GM12878 (cell line): ENCODE data around the gene TMEM89. TPM values are rescaled to one million over a fixed set of nuclear protein-coding genes. Genes with fewer than 3 reads are reported as not detected.

Experiments
- ATAC-seq: fragments of 200-7000 bp; cut with Tn5 transposase; 3 replicates; pipeline ENCODE4 v1.9.1; 2020; ENCODE audit warnings: mild to moderate bottlenecking, moderate library complexity
- BruUV-seq: library from RNA; stranded (reverse); fragments of 400-500 nt; replicated peaks from 2 replicates; lab custom pipeline; 2021; lab: Mats Ljungman, UMichigan
- CTCF ChIA-PET: fragments of 300-600 bp; sonication (Branson Sonifier 250); formaldehyde crosslinking; extraction: SDS; loops from one replicate; lab custom pipeline; 2021; ENCODE audit warnings: inconsistent platforms; lab: Yijun Ruan, JAX
- POLR2A ChIA-PET: fragments of 350-600 bp; formaldehyde crosslinking; extraction: SDS; loops from one replicate; lab custom pipeline; 2021; ENCODE audit warnings: inconsistent platforms; lab: Charles Lee
- RAD21 ChIA-PET: fragments of 300-600 bp; sonication (Branson Sonifier 250); formaldehyde crosslinking; loops from one replicate; lab custom pipeline; 2023; ENCODE audit warnings: antibody characterized with exemption; ENCODE audit not compliant: unreplicated experiment; lab: Charles Lee
- SMC1A ChIA-PET: fragments of 300-600 bp; sonication (Branson Sonifier 250); formaldehyde crosslinking; loops from one replicate; lab custom pipeline; 2023; ENCODE audit not compliant: unreplicated experiment, uncharacterized antibody; lab: Charles Lee
- DNase-seq: peaks from one replicate; pipeline ENCODE4 v3.0.0-alpha.2; 2011; ENCODE audit warnings: low read depth, low spot score
- FAIRE-seq: peaks from 3 replicates; lab custom pipeline; 2011; peaks lifted over from hg19 to GRCh38; lab: Jason Lieb, UNC
- H2AFZ ChIP-seq: 2 replicates; pipeline ENCODE4 v1.6.0; 2011; ENCODE audit warnings: low read depth, low read length, control low read depth; ENCODE audit not compliant: control insufficient read depth
- H3K27ac ChIP-seq: 2 replicates; pipeline ENCODE4 v1.5.1; 2011; ENCODE audit warnings: control low read depth; ENCODE audit not compliant: control insufficient read depth, insufficient read depth
- H3K27me3 ChIP-seq, 2 experiments: replicated peaks in 1 of 2; 2 replicates each; pipeline versions ENCODE4 v1.6.0 to v1.6.1; 2011; ENCODE audit warnings: low read length in 1 of 2; ENCODE audit not compliant: control insufficient read depth in 2 of 2, insufficient read depth in 2 of 2
- H3K36me3 ChIP-seq, 2 experiments: 2 replicates each; pipeline ENCODE4 v1.5.1; 2011; ENCODE audit warnings: low read length in 1 of 2; ENCODE audit not compliant: control insufficient read depth in 2 of 2, insufficient read depth in 2 of 2
- H3K4me1 ChIP-seq: 2 replicates; pipeline ENCODE4 v1.6.1; 2011; ENCODE audit warnings: mild to moderate bottlenecking, low read length, moderate library complexity, mixed read lengths; ENCODE audit not compliant: control insufficient read depth, insufficient read depth
- H3K4me2 ChIP-seq: 2 replicates; pipeline ENCODE4 v1.6.0; 2011; ENCODE audit warnings: control low read depth; ENCODE audit not compliant: control insufficient read depth, insufficient read depth
- H3K4me3 ChIP-seq: fragments of 200-600 bp; sonication (generic); 2 replicates; pipeline ENCODE4 v1.5.1; 2016
- H3K79me2 ChIP-seq: 2 replicates; pipeline ENCODE4 v1.6.0; 2011; ENCODE audit warnings: low read length; ENCODE audit not compliant: control insufficient read depth, insufficient read depth
- H3K9ac ChIP-seq: 2 replicates; pipeline ENCODE4 v1.8.0; 2011; ENCODE audit warnings: low read length, control low read depth, mixed read lengths; ENCODE audit not compliant: control insufficient read depth, insufficient read depth
- H3K9me3 ChIP-seq: replicated peaks from 3 replicates; pipeline ENCODE4 v1.5.1; 2011; ENCODE audit warnings: mild to moderate bottlenecking, low read length; ENCODE audit not compliant: control insufficient read depth, insufficient read depth
- H4K20me1 ChIP-seq: 2 replicates; pipeline ENCODE4 v1.6.0; 2011; ENCODE audit not compliant: control insufficient read depth, insufficient read depth
- ESRRA ChIP-seq: IDR thresholded peaks from 2 replicates; pipeline ENCODE4 v1.6.1; 2012; ENCODE audit warnings: mild to moderate bottlenecking, low read length, improper control_type of control experiment
- GABPA ChIP-seq: IDR thresholded peaks from 2 replicates; pipeline ENCODE4 v1.6.1; 2014; ENCODE audit warnings: antibody characterized with exemption, low read depth, mild to moderate bottlenecking, inconsistent platforms
- KDM1A ChIP-seq: fragments of 200-600 bp; sonication (generic); IDR thresholded peaks from 2 replicates; pipeline ENCODE4 v1.6.1; 2016; ENCODE audit warnings: borderline replicate concordance
- NRF1 ChIP-seq: conservative IDR thresholded peaks from 2 replicates; pipeline ENCODE4 v1.6.1; 2011; ENCODE audit warnings: mild to moderate bottlenecking, low read depth, low read length, improper control_type of control experiment
- POLR2AphosphoS2 ChIP-seq: IDR thresholded peaks from 2 replicates; pipeline ENCODE4 v1.6.1; 2011; ENCODE audit warnings: low read depth, mild to moderate bottlenecking, low read length, improper control_type of control experiment, moderate library complexity
- POU2F2 ChIP-seq: IDR thresholded peaks from 3 replicates; pipeline ENCODE4 v1.6.1; 2011; ENCODE audit warnings: low read depth, mild to moderate bottlenecking, low read length, borderline replicate concordance
- RB1 ChIP-seq: fragments of 450-650 bp; formaldehyde crosslinking; IDR thresholded peaks from 2 replicates; pipeline ENCODE4 v1.6.1; 2017; ENCODE audit warnings: mild to moderate bottlenecking, borderline replicate concordance
- RELB ChIP-seq: fragments of 450-650 bp; IDR thresholded peaks from 2 replicates; pipeline ENCODE4 v1.6.1; 2017; ENCODE audit warnings: low read depth, mild to moderate bottlenecking, moderate library complexity
- SMAD5 ChIP-seq: IDR thresholded peaks from 2 replicates; pipeline ENCODE4 v1.6.1; 2016; ENCODE audit warnings: antibody characterized with exemption, low read depth
- SREBF1 ChIP-seq: IDR thresholded peaks from 2 replicates; pipeline ENCODE4 v1.6.1; 2012; ENCODE audit warnings: mild to moderate bottlenecking, low read length
- ZNF274 ChIP-seq: IDR thresholded peaks from one replicate; pipeline ENCODE4 v1.8.0; 2011; ENCODE audit not compliant: insufficient read length, insufficient read depth
- ZSCAN29 ChIP-seq: fragments of 450-650 bp; IDR thresholded peaks from 2 replicates; pipeline ENCODE4 v1.6.1; 2017; ENCODE audit warnings: mild to moderate bottlenecking, moderate library complexity
- WGBS: methylation state at CpG from one replicate; pipeline ENCODE4 v1.1.6; 2016; ENCODE audit warnings: low lambda C conversion rate; ENCODE audit not compliant: insufficient replicate concordance, insufficient coverage; ENCODE audit errors: missing lambda C conversion rate; 5-methylcytosine and 5-hydroxymethylcytosine counted together
- in situ Hi-C: fragments of 300-500 bp; cut with MboI; formaldehyde crosslinking; loops from 9 replicates; pipeline ENCODE4 v1.14.3; 2018; ENCODE audit warnings: mixed read lengths
- intact Hi-C: fragments of 100-400 bp; cut with micrococcal nuclease; formaldehyde crosslinking; loops from one replicate; pipeline ENCODE4 v1.14.2; 2022; ENCODE audit not compliant: unreplicated experiment
- polyA plus RNA-seq, 11 experiments: library from polyadenylated mRNA; depleted of rRNA in 4 of 11; unstranded in 6 of 11; stranded (reverse) in 5 of 11; fragments of >200 nt; fragmentation: Nextera tagmentation in 4 of 11; fragmentation: Illumina TruSeq in 1 of 11; extraction: Ambion mirVana in 4 of 11; extraction: Trizol in 1 of 11; gene quantifications; 1 replicate in 1 of 11; 2 replicates in 10 of 11; pipeline versions ENCODE4 v1.2.1 to v1.2.3, GENCODE V29; 2011 to 2016; ENCODE audit warnings: inconsistent platforms in 2 of 11, missing spikeins in 2 of 11, low read depth in 1 of 11
- total RNA-seq, 4 experiments: library from RNA; depleted of rRNA in 3 of 4; stranded (reverse); fragments of >200 nt in 3 of 4; fragmentation: Illumina TruSeq in 1 of 4; extraction: Trizol in 1 of 4; gene quantifications; 2 replicates each; pipeline versions ENCODE4 v1.2.1 to v1.2.3, GENCODE V29; 2013 to 2021
- TF ChIP-seq, protein P1 (sequence below): IDR thresholded peaks from 2 replicates; pipeline ENCODE4 v1.6.1; 2011; ENCODE audit warnings: borderline replicate concordance, low read depth, mild to moderate bottlenecking, moderate library complexity, low read length; ENCODE audit not compliant: insufficient read depth, poor library complexity, severe bottlenecking
- TF ChIP-seq, protein P2 (sequence below): IDR thresholded peaks from 2 replicates; pipeline ENCODE4 v1.6.1; 2012; ENCODE audit warnings: low read depth, low read length, improper control_type of control experiment

TMEM89 gene
- total and polyA plus RNA-seq, 10 of the 15 experiments (the other 5 are each of a cell fraction or from before 2014, with no cell fraction given) = not detected

DNA sequence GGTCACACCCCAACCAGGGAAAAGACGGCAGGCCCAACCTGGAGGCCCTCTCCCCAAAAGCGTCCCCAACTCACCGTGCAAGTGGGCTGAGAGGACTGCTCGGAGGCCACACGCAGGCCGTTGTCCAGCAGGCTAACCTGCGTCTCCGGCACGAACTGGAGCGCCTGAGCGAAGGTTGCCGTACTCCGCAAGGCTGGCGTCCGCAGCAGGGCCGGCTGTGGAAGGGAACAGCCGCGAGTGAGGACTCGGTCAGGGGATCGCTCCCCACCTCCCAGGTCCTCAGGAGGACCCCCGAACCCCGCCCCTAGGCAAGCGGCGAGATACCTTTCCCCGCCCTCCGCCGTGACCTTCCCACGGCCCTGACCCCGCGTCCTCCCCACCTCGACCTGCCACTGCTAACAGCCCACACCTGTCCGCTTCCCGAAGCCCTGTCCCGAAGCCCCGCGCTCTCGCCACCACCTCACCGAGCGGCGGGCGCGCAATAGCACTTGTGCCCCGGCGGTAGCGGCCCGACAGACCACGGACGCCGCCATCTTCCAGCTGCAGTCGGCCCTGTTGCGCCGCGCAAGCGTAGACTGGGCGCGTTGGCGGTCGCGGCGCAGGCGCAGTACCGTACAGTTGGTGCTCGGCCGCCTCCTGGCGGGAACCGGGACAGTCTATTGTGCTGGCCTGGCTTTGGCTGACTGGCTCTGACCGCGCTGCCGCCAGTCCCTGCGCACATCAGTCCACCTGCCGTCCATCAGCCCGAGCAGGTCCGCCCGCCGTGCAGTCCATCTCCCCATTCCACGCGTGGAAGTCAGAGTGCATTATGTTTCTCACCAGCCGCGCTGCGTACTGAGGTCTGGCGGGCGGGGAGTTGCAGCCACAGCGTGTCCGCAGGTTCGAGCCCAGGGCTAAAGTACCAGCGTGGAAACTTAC, 12.2 kb downstream of the TMEM89 start, which contains the start of gene UQCRC1:
UQCRC1 (minus strand) TSS at position 559 of the 918 bp plus-strand sequence; CDS start at position 533, 26 bp downstream.
- peak within 1 kb of the TSS; percentile 98 for H3K4me2 ChIP-seq
- intact Hi-C loops = loop anchor here (1.0 to 2.0 kb wide), 2 partner anchors 25 to 76 kb away; partner anchors contain the start of genes NCKIPSD and SLC26A6
- peaks cover 8 to 9% of the 10 kb centered on the region in 2 experiments for H3K36me3 ChIP-seq
- no peaks in the 10 kb centered on the region for H4K20me1 ChIP-seq
- FAIRE-seq (peak; percentile 97), ATAC-seq (peak; percentile 100), DNase-seq (peak; percentile 78)
- SMC1A ChIA-PET = interaction anchor here (0.7 kb wide), 1 partner anchor 59 kb away, joined by 3 read pairs; no protein-coding TSS in a partner anchor
- RAD21 ChIA-PET = interaction anchor here (1.0 to 1.6 kb wide), 3 partner anchors 12 to 209 kb away, joined by 3 to 6 read pairs (median 4); partner anchors contain the start of gene SLC26A6
- H3K9ac ChIP-seq = peak within 1 kb of the TSS; percentile 86
- H3K79me2 ChIP-seq = peaks cover 18% of the 10 kb centered on the region
- H2AFZ ChIP-seq = peak within 1 kb of the TSS; percentile 99
- POLR2A ChIA-PET = interaction anchor here (0.8 kb wide), 1 partner anchor 136 kb away, joined by 3 read pairs; no protein-coding TSS in a partner anchor
- peaks cover 9% of the 10 kb centered on the region for H3K4me1 ChIP-seq
- H3K27ac ChIP-seq = peak within 1 kb of the TSS; percentile 85
- in situ Hi-C loops = no loop called here
- H3K27me3 ChIP-seq = no peaks in the 10 kb centered on the region
- CTCF ChIA-PET = interaction anchor here (0.5 to 2.1 kb wide), 5 partner anchors 15 to 209 kb away, joined by 3 to 12 read pairs (median 5); partner anchors contain the start of gene SLC26A6
- peak within 1 kb of the TSS; percentile 78 for H3K4me3 ChIP-seq
- WGBS = 2% methylated on average over 81 of the region's 86 CpGs
- no TSS peak for BruUV-seq
- no peaks in the 10 kb centered on the region for H3K9me3 ChIP-seq
- peak; percentile 75; the same call in 1 of the 2 replicates for TF ChIP-seq ESRRA
- peak; percentile 77; the same call in 1 of the 2 replicates for TF ChIP-seq SMAD5
- TF ChIP-seq ZNF274 = no peak
- TF ChIP-seq RB1 = peak; percentile 91; the same call in 1 of the 2 replicates
- no peak for TF ChIP-seq ZSCAN29
- peak; percentile 88 for TF ChIP-seq NRF1
- TF ChIP-seq POU2F2 = peak; percentile 40; the same call in 1 of the 3 replicates
- TF ChIP-seq, protein P1, sequence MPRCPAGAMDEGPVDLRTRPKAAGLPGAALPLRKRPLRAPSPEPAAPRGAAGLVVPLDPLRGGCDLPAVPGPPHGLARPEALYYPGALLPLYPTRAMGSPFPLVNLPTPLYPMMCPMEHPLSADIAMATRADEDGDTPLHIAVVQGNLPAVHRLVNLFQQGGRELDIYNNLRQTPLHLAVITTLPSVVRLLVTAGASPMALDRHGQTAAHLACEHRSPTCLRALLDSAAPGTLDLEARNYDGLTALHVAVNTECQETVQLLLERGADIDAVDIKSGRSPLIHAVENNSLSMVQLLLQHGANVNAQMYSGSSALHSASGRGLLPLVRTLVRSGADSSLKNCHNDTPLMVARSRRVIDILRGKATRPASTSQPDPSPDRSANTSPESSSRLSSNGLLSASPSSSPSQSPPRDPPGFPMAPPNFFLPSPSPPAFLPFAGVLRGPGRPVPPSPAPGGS = no peak
- no peak for TF ChIP-seq SREBF1
- no peak for TF ChIP-seq KDM1A
- TF ChIP-seq RELB = peak; percentile 57; the same call in 1 of the 2 replicates
- peak; percentile 67; the same call in 1 of the 2 replicates for TF ChIP-seq POLR2AphosphoS2
- TF ChIP-seq, protein P2, sequence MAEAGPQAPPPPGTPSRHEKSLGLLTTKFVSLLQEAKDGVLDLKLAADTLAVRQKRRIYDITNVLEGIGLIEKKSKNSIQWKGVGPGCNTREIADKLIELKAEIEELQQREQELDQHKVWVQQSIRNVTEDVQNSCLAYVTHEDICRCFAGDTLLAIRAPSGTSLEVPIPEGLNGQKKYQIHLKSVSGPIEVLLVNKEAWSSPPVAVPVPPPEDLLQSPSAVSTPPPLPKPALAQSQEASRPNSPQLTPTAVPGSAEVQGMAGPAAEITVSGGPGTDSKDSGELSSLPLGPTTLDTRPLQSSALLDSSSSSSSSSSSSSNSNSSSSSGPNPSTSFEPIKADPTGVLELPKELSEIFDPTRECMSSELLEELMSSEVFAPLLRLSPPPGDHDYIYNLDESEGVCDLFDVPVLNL = 0 out of 2 replicates have a peak, but pooled peaks have one; percentile 64
- TF ChIP-seq GABPA = no peak
